Fibroblast of pulmonary artery (primary cell): Measurements from ENCODE around the gene HES2.

Experiments
- DNase-seq: peaks from one replicate; pipeline ENCODE4 v3.0.0-alpha.2; 2010; ENCODE audit warnings: low read depth
- H3K4me3 ChIP-seq: replicated peaks from 2 replicates; pipeline ENCODE4 v1.5.1; 2011; ENCODE audit warnings: low read depth, mild to moderate bottlenecking, control low read depth, low read length, moderate library complexity
- CTCF ChIP-seq: IDR thresholded peaks from 2 replicates; pipeline ENCODE4 v1.5.1; 2011; ENCODE audit warnings: mild to moderate bottlenecking, control low read depth, low read length, inconsistent platforms; ENCODE audit errors: missing control alignments

HES2 gene

DNA sequence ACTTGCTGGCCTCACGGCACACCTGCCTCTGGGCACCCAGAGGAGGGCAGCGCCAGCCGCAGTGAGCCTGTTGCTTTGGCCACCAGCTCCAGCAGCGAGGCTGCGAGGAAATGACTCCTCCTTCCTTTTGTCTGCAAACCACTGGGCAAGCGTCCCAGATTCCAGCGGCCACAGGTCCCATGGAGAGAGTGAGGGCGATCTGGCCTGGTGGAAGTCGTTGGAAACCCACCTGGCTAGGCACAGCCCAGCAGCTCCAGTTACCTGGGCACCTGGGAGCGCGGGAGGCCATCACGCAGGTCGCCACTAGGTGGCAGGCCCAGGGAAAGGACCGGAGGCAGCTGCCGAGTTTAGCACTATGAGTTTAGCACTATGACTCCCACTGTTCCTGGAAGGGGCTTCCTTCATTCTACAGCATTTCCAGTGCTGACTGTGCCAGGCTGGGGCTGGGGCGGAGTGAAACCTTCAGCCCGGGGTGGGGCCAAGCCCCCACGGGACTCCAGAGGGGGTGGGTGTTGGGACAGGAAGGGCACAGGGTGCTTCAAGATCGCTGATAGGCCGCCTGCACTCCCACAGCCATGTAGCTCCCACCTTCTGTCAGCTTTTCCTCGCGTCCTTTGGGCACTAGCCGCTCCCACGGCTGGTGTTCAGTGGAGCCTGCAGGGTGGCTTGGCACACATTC lies 3.7 kb upstream of the HES2 start:
- peak; percentile 68 for DNase-seq
- no peak overlapping the region for H3K4me3 ChIP-seq
- peak; percentile 62 for TF ChIP-seq CTCF

DNA sequence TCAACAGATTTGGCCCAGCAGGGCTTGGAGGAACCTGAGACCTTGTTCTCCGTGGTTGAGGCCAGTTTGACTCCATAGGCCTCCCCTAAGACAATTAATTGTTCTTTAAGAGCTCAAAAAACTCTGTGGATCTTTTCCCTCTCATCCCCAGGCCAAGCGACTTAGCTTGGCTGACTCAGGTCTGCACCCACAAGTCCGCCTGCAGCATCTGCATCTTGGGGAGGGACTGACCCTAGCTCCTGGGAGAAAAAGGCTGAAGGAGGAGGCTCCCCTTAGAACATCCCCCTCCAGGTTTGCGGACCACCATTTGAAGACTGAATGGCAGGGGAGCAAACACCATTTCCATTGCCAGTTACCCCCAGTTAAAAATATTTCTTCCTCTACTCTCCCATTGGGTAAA lies 1.5 kb upstream of the HES2 start:
- no peak for TF ChIP-seq CTCF
- DNase-seq = no peak
- no peak overlapping the region for H3K4me3 ChIP-seq

- H3K4me3 ChIP-seq = no peak overlapping the region
- no peak for TF ChIP-seq CTCF
- DNase-seq = no peak
Observed at GRCh38 chr1:6420454-6421042, 829 bp upstream of the HES2 start.

GRCh38 chr1:6419397-6419803 lies 319 bp downstream of the HES2 start:
- H3K4me3 ChIP-seq = peak overlapping the region; percentile 12
- TF ChIP-seq CTCF = no peak
- DNase-seq = no peak

GRCh38 chr1:6418668-6419396 lies 887 bp downstream of the HES2 start:
- no peak for DNase-seq
- no peak for TF ChIP-seq CTCF
- H3K4me3 ChIP-seq = no peak overlapping the region

DNA sequence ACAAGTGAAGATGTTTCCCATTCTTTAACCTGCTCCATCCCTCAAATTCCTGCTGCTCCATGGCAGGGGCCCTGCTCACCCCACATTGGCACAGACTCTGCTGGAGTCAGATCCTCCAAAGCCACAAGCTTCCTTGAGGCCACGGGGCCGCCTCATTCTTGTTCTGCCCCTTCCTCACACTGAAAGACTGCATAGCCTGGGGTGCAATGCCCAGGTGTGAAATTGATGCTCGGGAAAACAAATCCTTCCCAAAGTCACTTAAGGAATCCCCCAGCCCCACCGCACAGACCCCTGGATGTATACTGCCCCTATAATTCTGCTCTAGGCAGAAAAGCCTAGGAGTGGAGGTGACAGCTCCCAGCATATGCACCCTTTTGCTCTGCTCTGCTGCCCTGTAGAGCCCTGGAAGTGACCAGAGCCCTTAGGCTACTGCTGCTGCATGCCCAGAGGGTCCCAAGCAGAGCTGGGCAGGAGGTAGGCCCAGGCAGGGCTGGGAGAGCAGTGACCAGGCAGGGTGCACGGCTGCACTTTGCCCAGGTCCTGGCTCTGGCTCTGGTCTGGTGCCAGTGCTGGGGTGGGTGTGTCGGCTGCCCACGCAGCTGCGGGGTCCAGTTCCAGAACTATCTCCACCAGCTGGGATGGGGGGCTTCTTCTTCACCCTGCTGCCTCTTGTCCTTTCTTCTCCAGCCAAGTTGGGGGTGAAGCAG lies 1.6 kb downstream of the HES2 start:
- no peak overlapping the region for H3K4me3 ChIP-seq
- no peak for DNase-seq
- TF ChIP-seq CTCF = no peak
